ENCODE measurements around the gene SRF.

SRF gene

DNA sequence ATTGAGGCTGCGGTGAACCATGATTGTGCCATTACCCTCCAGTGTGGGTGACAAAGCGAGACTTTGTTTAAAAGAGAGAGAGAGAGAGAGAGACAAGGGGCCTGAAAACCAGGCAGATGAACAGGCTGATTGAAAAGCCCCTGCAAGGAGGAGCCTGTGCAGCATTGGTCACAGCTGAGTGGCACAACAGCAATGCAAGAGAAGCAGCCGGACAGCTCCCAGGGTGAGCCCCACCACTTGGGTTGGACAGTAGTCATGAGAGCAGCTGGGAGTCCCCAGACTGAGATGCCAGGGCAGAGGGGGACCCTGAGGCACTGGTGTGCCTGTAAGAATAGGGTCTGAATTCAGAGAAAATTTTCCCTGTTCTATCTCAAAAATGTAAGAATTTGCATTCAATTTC, 48.0 kb downstream of the SRF start:
- DNase-seq, result no peak

DNA sequence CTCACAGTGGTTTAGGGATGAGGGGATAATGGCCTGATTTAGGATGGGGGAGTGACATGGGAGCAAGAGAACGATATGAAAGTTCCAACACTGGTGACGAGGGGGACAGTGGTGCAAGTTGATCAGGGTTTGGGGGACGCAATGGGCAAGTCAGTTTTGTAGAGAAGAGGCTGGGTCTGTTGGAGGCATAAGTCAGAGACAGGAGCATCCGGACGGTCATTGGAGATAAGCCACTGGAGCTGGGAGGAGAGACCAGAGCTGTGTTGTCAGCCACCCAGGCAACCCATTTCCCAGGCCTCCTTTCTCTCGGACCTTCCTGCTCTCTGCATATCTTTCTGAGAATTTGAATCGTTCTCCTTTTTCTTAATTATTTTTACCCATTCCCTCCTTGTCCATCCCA, 48.7 kb downstream of the SRF start:
- no peak for DNase-seq

DNA sequence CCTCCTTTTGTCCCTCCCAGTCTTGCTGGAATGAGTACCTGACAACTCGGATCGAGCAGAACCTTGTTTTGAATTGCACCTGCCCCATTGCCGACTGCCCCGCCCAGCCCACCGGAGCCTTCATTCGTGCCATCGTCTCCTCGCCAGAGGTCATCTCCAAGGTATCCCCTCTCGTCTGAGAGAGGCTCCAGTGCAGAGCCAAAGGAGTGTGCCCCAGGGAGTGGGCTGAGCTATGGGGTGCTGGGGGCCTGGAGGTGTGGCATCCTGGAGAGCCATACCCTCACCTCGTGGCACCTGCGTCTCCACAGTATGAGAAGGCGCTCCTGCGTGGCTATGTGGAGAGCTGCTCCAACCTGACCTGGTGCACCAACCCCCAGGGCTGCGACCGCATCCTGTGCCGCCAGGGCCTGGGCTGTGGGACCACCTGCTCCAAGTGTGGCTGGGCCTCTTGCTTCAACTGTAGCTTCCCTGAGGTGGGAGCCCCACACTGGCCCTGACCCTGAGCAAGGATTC, 49.4 kb downstream of the SRF start:
- DNase-seq, result no peak

DNA sequence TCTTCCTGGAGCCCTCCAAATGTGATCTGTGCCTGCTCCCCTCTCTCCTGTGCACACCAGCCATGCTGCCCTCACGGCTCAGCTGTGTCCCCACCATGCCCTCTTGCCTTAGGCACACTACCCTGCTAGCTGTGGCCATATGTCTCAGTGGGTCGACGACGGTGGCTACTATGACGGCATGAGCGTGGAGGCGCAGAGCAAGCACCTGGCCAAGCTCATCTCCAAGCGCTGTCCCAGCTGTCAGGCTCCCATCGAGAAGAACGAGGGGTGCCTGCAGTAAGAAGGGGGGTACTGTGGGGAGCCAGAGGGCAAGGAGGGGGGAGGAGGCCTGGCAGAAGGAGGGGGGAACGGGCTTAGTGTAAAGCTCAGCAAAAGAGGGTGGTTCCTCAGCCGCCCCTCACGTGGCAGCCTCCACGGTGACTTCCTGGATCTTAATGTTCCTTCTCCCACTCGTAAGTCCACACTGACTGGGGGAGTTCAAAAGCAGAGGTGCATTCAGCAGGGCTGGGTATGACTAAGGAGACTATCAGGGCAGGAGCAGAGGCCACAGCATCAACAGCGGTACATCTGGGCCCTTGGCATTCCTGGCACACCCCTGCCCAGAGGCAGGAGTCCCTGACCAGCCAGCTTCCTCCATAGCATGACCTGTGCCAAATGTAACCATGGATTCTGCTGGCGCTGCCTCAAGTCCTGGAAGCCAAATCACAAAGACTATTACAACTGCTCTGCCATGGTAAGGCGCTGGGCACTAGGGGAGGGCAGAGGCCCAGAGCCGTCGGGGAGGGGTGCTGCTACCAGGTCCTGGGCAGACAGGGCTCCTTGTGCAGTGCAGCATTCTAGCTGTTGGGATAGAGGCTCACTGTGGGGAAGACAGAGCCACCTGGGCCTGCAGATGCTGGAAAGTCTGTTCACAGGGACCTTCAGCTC, 50.2 kb downstream of the SRF start:
- DNase-seq, result no peak

DNA sequence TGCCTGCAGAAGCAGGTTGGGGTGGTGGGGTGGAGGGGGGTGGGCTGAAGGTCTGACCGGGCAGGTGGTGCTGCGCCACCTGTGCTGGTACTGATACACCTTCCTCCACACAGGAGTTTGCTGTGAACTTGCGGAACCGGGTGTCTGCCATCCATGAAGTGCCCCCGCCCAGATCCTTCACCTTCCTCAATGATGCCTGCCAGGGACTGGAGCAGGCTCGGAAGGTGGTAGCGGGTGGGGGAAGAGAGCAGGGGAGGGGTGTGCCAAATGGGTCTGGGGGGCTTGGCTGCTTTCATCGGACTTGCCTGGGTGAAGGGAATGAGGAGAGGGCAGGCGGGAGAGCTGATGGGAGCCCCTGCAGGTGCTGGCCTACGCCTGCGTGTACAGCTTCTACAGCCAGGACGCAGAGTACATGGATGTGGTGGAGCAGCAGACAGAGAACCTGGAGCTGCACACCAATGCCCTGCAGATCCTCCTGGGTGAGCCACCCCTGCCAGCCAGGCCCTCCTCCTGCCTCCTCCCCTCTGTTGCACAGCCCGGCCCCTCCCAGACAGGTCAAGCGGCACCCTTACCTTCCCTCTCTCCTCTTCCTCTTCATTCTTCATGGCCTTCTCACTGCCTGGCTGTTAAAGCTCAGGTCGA, 51.5 kb downstream of the SRF start:
- DNase-seq, result no peak

DNA sequence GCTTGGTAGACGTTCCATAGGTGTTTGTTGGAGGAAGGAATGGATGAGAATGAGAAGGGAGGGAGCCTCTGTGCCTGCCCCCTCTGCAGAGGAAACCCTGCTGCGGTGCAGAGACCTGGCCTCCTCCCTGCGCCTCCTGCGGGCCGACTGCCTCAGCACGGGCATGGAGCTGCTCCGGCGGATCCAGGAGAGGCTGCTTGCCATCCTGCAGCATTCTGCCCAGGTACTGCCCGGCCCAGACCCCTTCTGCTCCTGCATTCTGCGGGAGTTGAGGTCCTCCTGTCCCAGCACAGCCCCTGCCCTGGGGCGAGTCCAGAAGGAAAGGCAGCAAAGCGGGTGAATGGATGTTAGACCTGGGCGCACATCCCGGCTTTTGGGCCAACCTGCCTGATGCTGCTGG, 52.1 kb downstream of the SRF start:
- no peak for DNase-seq

DNA sequence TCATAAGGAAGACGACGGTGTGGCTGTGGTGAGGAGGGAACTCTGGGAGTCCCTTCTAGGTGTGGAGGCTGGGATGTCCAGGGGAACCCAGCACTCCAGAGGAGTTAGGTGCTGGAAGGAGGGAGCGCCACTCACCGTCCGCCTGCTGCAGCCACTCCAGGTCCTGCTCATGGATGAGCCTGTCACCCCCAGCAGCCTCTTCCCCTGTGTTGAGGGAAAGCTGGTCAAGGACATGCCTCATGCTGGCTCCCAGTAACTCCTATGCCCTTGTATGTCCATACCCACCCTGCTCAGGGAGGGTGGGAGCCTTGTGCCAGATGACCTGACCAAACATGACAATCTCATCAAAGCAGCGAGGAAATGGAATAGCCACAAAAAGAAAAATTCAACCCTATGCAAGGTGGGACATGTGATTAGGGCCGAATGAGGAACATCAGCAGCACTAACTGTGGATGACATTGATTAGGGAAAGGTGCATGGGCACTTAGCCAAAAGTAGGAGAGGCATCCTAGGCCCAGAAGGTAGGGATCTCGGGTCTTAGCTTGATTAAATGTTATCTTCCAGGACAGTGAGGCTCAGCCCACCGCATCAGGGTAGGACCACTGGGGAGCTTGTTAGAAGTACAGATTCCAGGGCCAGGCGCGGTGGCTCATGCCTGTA, 55.3 kb downstream of the SRF start:
- no peak for DNase-seq

DNA sequence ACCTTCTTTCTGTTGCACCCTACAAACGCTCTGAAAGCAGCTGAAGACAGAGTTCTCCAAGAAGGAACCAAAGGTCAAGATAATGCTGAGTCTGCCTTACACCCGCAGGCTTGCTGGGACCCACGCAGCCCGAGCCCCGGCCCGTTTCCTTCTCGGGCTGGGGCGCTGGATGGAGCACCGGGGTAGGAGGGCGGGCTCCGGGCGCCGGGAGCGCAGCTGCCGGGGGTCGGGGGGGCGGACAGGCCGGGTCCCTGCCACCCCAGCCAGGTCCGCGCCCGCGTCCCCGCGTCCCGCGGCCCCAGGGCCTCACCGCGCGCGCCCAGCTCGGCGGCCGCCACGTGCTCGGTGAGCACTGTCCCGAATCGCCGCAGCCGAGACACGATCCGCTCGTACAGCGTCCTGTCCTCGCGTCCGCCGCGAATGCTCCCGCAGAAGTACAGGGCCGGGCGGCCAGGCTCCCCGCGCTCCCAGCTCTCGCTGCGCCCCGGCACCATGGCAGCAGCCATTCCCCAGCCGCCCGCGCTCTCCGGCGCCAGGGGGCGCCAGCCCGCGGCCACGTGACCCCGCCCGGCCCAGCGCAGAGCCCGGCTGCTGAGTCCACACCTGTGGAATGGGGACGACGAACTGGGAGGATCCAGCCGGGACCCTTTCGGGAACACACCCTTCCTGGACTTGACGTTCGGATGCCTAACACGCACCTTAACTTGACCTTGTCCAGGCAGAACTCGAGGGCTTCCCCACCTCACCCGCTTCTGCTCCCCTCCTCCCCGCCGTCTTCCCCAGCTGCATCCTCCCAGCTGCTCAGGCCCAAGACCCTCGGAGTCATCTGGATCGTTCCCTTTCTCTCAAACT, 58.1 kb downstream of the SRF start, which contains the start of gene DNPH1:
TSS of gene DNPH1 (minus strand) at position 531 of the 852 bp plus-strand sequence. CDS start at position 506, 25 bp downstream.
- DNase-seq, result peak; percentile 82

DNA sequence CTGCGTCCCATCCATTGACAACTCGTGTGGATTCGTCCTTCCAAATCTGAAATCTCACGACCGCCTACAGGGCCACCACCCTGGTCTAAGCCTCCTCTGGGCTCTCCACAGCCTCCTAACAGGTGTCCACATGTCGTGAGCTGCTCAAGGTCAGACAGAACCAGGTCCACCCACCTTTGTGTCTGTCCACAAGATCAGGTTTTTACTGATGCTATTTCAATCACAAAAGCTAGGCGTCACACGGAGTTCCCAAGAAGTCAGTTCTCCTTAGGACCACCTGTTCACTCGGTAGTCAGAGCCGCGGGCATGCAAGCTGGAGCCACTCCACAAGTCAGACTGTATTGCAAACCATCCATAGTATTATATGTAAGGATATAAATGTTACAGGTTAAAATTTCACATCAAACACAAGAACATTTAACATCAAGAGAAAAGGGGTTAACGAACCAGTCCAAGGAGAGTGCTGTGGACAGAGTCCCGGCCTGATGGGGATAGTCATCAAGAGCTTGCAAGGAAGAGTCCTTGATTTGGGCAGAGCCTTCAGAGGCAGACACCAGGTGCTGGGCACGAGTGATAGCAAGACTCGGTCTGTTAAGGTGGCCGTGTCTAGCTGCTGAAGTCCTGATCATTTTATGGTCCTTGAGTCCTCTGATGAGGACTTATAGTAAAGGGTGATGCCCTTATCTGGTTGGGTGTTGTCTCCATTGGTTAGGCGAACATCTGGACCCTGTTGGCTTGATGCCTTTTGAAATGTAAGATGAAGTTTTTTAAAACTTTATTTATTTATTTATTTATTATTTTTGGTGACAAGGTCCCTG, 58.9 kb downstream of the SRF start:
- no peak for DNase-seq

DNA sequence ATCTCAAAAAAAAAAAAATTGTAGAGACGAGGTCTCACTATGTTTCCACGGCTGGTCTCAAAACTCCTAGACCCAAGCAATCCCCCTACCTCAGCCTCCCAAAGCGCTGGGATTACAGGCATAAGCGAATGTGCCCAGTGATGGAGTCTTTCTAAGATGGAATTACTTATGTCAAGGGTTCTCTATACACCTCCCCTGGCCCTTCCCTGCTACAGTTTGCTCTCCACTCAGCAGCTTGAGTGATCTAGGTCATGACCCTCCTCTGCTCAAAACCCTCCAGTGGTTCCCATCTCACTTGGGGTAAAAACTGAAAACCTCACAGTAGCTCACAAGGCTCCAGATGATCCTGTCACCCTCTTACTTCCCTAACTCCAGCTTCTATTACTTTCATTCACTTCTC, 60.0 kb downstream of the SRF start:
- DNase-seq, result no peak

Data from stimulated activated CD4-positive, alpha-beta T cell treated with anti-CD3 and anti-CD28 coated beads, Interleukin-4, amount 100 ng/mL, for 1 hour (primary cell).